ENCODE results near the gene PATE1. TPM values are rescaled to one million over a fixed set of nuclear protein-coding genes. Genes with fewer than 3 reads are reported as not detected.

The PATE1 gene
- polyA plus RNA-seq, 1 donor (not counting 4 experiments of a cell fraction or from before 2014, with no cell fraction given): not detected

- Histone ChIP-seq H3K9me3 (ENCODE audit: control insufficient read depth, low read depth, low read length) (no peaks in the 10 kb centered on the region), H3K79me2 (ENCODE audit: control insufficient read depth, insufficient read depth, low read length) (no peaks in the 10 kb centered on the region), H3K4me1 (ENCODE audit: control insufficient read depth, extremely low read depth, insufficient read depth, low read length) (peaks cover 11% of the 10 kb centered on the region), H3K9me1 (ENCODE audit: control insufficient read depth, extremely low read depth, insufficient read depth, low read length) (no peaks in the 10 kb centered on the region), H3K36me3 (ENCODE audit: control insufficient read depth in 2 of 2, extremely low read depth in 1 of 2, insufficient read depth in 2 of 2, low read length in 2 of 2) (no peaks in the 10 kb centered on the region), H4K20me1 (ENCODE audit: control insufficient read depth, extremely low read depth, insufficient read depth, low read length) (no peaks in the 10 kb centered on the region), H2AFZ (ENCODE audit: control insufficient read depth, low read length) (no peak overlapping the region), H3K4me3 (ENCODE audit: control insufficient read depth in 2 of 3, extremely low read depth in 1 of 3, insufficient read depth in 2 of 3, low read depth in 1 of 3, low read length in 3 of 3) (no peak overlapping the region), H3K9ac (ENCODE audit: control insufficient read depth, extremely low read depth, insufficient read depth, low read length) (no peak overlapping the region), H3K27ac (ENCODE audit: control insufficient read depth, insufficient read depth, low read length) (no peak overlapping the region), H3K27me3 (ENCODE audit: control insufficient read depth, extremely low read depth, insufficient read depth, low read length) (no peaks in the 10 kb centered on the region), H3K4me2 (ENCODE audit: control insufficient read depth, extremely low read depth, insufficient read depth, low read depth, low read length) (no peak overlapping the region)
- FAIRE-seq (no peak), DNase-seq (ENCODE audit: low read depth, low spot score) (no peak)
- TF ChIP-seq, protein P1, sequence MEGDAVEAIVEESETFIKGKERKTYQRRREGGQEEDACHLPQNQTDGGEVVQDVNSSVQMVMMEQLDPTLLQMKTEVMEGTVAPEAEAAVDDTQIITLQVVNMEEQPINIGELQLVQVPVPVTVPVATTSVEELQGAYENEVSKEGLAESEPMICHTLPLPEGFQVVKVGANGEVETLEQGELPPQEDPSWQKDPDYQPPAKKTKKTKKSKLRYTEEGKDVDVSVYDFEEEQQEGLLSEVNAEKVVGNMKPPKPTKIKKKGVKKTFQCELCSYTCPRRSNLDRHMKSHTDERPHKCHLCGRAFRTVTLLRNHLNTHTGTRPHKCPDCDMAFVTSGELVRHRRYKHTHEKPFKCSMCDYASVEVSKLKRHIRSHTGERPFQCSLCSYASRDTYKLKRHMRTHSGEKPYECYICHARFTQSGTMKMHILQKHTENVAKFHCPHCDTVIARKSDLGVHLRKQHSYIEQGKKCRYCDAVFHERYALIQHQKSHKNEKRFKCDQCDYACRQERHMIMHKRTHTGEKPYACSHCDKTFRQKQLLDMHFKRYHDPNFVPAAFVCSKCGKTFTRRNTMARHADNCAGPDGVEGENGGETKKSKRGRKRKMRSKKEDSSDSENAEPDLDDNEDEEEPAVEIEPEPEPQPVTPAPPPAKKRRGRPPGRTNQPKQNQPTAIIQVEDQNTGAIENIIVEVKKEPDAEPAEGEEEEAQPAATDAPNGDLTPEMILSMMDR (optimal IDR thresholded peaks at IDR 0.05 in 1 of 3, IDR thresholded peaks at IDR 0.05 in 1 of 3, conservative IDR thresholded peaks at IDR 0.05 in 1 of 3; ENCODE audit: extremely low read depth in 1 of 3, insufficient read depth in 2 of 3, low read length in 3 of 3): no peak
- TF ChIP-seq EZH2 (IDR thresholded peaks at IDR 0.05; ENCODE audit: low read length): no peak
- dilution Hi-C loops (cut with MboI; ENCODE audit: extremely low pct_ligation_motif_present, low sequenced_read_pairs): no loop called here
Measured at GRCh38 chr11:125773516-125773915, 27.4 kb downstream of the PATE1 start.

DNA sequence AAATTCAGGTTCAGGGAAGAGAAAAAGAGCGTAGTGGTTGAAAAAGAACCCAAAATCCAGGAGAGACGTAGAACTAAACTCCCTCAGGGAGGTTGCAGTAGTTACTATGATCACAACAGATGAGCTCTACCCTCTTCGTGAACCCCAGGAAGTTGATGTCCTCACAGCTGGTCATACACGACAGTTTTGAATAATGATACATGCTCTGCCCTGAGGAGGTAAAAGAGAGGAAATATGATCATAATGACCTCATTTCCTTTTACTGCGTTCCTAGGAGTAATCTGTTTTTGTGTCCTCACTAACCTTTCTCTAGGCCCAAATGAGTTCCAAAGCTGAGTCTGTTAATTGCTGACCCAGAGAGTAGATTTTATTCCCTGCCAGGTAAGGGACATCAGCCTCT, 31.2 kb downstream of the PATE1 start:
- dilution Hi-C loops (cut with MboI; ENCODE audit: extremely low pct_ligation_motif_present, low sequenced_read_pairs): no loop called here
- Histone ChIP-seq H3K9me1 (ENCODE audit: control insufficient read depth, extremely low read depth, insufficient read depth, low read length) (no peaks in the 10 kb centered on the region), H3K27ac (ENCODE audit: control insufficient read depth, insufficient read depth, low read length) (no peak overlapping the region), H3K27me3 (ENCODE audit: control insufficient read depth, extremely low read depth, insufficient read depth, low read length) (no peaks in the 10 kb centered on the region), H3K4me2 (ENCODE audit: control insufficient read depth, extremely low read depth, insufficient read depth, low read depth, low read length) (no peak overlapping the region), H3K4me3 (ENCODE audit: control insufficient read depth in 2 of 3, extremely low read depth in 1 of 3, insufficient read depth in 2 of 3, low read depth in 1 of 3, low read length in 3 of 3) (no peak overlapping the region), H3K9ac (ENCODE audit: control insufficient read depth, extremely low read depth, insufficient read depth, low read length) (no peak overlapping the region), H2AFZ (ENCODE audit: control insufficient read depth, low read length) (no peak overlapping the region), H3K36me3 (ENCODE audit: control insufficient read depth in 2 of 2, extremely low read depth in 1 of 2, insufficient read depth in 2 of 2, low read length in 2 of 2) (no peaks in the 10 kb centered on the region), H4K20me1 (ENCODE audit: control insufficient read depth, extremely low read depth, insufficient read depth, low read length) (no peaks in the 10 kb centered on the region), H3K79me2 (ENCODE audit: control insufficient read depth, insufficient read depth, low read length) (no peaks in the 10 kb centered on the region), H3K4me1 (ENCODE audit: control insufficient read depth, extremely low read depth, insufficient read depth, low read length) (peaks cover 10% of the 10 kb centered on the region), H3K9me3 (ENCODE audit: control insufficient read depth, low read depth, low read length) (no peaks in the 10 kb centered on the region)
- FAIRE-seq (no peak), DNase-seq (ENCODE audit: low read depth, low spot score) (no peak)
- TF ChIP-seq EZH2 (IDR thresholded peaks at IDR 0.05; ENCODE audit: low read length): no peak
- TF ChIP-seq, protein P1 (optimal IDR thresholded peaks at IDR 0.05 in 1 of 3, IDR thresholded peaks at IDR 0.05 in 1 of 3, conservative IDR thresholded peaks at IDR 0.05 in 1 of 3; ENCODE audit: extremely low read depth in 1 of 3, insufficient read depth in 2 of 3, low read length in 3 of 3): no peak
